GM18498 (cell line): ENCODE results near the gene SNX20.

Source experiments
- ATAC-seq: cut with Tn5 transposase; IDR thresholded peaks from one replicate; pipeline ENCODE4 v1.9.1; 2021; ENCODE audit warnings: mild to moderate bottlenecking, moderate library complexity; ENCODE audit not compliant: unreplicated experiment

SNX20 gene

DNA sequence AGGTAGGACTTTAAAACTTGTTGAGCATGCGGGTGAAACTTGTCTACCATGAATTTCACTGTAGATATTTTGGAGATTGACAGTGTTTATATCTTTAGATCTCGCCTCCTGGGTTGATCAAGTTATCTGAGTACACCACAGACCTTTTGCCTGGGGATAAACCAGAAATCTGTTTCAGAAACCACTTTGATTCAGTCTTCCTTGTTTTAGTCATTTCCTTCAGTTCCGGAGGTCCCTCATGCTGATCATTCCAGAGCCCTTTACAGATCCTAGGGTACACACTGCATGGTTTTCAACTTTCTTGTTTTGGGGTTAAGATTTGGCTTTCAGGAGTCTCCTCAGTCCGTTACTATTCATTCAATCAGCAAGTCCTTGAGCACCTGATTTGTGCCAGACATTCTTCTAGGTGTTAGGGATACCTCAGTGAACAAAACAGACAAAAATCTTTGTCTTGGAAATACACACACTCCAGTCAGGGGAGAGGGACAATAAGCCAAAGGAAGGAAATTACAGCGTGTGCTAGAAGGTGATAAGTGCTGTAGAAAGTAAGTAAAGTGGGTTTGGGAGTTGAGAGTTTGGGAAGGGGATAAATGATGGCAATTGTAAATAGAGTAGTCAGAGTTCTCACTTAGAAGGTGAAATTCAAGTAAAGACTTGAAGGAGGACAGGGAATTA lies 24.5 kb upstream of the SNX20 start:
- no peak for ATAC-seq

DNA sequence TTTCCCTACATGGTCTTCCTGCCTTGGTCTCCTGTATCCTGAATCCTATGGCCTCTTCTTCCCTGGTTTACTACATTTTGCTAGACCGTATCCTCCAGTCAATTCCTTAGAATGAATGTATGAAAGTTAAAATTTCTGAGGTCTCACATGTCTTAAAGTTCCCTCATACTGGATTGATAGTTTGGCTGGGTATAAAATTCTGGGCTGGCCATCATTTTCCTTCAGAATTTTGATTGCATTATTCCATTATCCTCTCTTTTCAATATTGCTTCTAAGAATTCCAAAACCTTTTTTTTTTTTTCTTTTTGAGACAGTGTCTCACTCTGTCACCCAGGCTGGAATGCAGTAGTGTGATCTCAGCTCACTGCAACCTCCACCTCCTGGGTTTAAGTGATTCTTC lies 23.1 kb upstream of the SNX20 start:
- ATAC-seq: no peak

- no peak for ATAC-seq
Measured at GRCh38 chr16:50702725-50703124, 21.6 kb upstream of the SNX20 start.

DNA sequence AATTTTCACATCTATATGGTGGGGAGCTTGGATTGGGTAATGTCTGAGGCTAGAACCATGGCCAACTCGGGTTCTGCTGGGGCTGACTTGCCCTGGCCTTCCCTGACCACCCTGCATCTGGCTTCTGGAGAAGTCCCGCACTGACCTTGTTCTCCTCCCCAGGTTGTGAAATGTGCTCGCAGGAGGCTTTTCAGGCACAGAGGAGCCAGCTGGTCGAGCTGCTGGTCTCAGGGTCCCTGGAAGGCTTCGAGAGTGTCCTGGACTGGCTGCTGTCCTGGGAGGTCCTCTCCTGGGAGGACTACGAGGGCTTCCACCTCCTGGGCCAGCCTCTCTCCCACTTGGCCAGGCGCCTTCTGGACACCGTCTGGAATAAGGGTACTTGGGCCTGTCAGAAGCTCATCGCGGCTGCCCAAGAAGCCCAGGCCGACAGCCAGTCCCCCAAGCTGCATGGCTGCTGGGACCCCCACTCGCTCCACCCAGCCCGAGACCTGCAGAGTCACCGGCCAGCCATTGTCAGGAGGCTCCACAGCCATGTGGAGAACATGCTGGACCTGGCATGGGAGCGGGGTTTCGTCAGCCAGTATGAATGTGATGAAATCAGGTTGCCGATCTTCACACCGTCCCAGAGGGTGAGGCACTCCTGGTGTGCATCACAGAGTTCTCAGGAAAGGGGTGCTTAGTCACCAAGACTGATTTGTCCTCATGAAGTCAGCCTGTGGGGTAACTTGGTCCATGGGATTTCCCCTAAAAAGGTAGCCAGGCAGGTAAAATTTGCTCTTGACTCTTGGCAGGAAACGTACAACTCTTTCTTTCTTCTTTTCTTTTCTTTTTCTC lies 18.4 kb upstream of the SNX20 start:
- no peak for ATAC-seq

- ATAC-seq: peak; percentile 50
Measured at GRCh38 chr16:50697881-50698767, 17.0 kb upstream of the SNX20 start.

GRCh38 chr16:50697421-50697715 lies 16.3 kb upstream of the SNX20 start:
- ATAC-seq: no peak

DNA sequence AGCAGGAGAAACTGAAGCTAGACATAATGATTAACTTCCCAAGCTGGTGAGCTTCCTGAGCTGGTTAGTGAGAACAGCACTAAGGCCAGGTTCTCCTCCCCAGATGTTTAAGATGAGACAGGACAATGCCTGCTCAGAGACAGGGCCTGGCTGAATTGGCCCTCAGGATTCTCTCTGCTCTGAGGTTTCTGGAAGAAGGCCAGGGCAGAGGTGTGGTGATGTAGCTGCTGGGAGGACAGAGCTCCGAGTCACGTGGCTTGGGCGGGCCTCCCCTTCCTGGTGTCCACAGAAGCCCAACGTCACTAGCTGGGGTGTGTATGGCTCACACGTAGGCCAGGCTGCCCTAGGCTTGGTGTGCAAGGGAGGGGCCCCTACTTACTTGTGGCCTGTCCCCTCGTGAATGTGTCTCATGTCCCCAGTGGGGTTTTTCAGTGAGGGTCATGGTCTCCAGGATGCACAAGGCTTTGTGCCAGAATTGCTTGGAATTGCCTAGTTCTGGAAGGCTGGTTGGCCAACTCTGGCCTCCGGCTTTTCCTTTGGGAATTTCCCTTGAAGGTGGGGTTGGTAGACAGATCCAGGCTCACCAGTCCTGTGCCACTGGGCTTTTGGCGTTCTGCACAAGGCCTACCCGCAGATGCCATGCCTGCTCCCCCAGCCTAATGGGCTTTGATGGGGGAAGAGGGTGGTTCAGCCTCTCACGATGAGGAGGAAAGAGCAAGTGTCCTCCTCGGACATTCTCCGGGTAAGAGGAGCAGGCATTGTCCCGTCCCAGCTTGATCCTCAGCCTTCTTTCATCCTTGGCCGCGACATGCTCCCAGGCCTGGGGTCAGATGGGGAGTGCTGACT lies 15.7 kb upstream of the SNX20 start:
- peak; percentile 65 for ATAC-seq

DNA sequence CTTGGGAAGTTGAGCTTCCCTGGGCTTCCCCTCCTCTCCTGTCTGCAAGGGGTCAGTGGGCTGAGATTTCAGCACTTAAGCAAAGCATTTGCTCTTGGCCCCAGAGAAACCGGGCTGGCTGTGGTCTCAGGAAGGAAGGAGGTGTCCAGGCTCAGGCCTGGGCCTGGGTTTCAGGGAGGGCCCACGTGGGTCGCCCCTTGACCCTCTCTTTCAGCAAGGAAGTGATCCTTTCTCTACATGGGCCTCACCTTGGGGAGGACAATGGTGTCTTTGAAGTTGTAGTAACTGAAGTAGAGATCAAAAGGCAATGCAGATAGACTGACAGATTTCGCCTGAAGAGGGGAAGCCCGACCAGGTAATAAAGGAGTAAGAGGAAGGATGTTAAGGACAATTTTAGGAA lies 15.0 kb upstream of the SNX20 start:
- ATAC-seq: peak; percentile 25

- no peak for ATAC-seq
Measured at GRCh38 chr16:50695017-50696000, 14.2 kb upstream of the SNX20 start.

- no peak for ATAC-seq
Measured at GRCh38 chr16:50694206-50694605, 13.1 kb upstream of the SNX20 start.

DNA sequence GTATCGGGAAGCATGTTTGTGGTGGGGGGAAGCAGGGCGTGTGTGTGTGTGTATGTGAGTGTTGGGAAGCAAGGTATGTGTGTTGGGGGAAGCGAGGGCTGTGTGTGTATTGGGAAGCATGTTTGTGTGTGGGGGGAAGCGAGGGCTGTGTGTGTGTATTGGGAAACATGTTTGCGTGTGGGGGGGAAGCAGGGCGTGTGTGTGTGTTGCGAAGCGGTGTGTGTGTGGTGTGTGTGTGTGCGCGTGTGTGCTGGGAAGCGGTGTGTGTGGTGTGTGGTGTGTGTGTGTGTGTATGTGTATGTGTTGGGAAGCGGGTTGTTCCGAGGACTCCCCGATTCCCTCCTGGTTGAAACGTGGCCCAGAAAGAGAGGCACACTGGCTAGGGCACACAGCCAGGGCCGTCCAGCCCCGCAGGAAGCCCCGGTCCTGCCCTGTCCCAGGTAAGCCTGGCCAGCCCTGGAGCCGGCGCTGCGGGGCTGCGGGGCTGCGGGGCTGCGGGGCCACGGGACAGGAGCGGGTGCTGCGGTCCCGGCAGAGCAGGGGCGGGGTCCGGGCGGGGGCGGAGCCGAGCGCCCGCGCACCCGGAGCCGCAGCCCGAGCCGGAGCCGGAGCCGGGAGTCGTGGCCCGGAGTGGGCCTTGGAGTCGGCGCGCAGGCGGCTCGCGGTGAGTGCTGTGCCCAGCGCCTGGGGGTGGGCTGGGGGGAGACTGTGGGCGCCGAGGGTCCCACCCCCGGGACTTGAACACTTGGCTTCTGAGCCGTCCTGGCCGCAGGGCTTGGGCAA lies 12.1 kb upstream of the SNX20 start, which contains the start of gene NOD2:
NOD2 (plus strand) TSS at position 608 of the 783 bp plus-strand sequence. CDS start 5,890 bp downstream, outside the sequence.
- ATAC-seq: no peak

DNA sequence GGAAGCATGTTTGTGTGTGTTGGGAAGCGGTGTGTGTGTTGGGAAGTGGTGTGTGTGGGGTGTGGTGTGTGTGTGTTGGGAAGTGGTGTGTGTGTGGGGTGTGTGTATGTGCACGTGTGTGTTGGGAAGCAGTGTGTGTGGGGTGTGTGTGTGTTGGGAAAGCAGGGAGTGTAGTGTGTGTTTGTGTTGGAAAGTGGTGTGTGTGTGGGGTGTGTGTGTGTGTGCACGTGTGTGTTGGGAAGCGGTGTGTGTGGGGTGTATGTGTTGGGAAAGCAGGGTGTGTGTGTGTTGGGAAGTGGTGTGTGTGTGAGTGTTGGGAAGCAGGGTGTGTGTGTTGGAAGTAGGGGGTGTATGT lies 11.5 kb upstream of the SNX20 start:
- no peak for ATAC-seq

GRCh38 chr16:50690177-50690576 lies 9.1 kb upstream of the SNX20 start:
- ATAC-seq: no peak

GRCh38 chr16:50688867-50689266 lies 7.8 kb upstream of the SNX20 start:
- ATAC-seq: no peak

- no peak for ATAC-seq
Measured at GRCh38 chr16:50688083-50688482, 7.0 kb upstream of the SNX20 start.

DNA sequence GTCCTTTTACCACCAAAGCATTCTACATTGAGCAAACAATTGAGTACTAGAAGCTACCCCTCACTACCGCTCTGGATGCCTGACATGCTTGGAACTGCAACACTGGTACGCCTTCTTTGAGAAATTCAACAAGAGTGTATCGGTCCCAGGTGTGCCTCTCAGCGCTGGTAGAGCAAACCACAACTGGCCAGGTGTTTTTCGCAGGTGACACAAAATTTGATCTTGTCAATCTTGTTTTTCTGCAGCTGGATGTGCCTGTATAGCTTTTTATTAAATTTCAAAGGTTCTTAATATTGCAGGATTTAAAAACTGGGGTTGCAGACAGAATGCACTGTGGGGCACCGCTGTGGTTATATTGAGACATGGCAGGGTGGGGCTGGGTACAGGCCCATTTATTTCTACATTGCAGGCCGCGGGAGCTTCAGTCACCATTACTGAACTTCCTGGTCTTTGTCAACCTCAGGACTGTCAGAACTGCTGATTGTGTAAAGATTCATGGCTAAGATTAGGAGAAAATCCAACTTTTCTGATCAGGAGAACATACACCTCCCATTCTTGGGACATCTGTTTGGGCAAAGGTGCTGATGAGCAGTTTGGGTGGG lies 4.5 kb upstream of the SNX20 start:
- ATAC-seq: no peak

- no peak for ATAC-seq
Measured at GRCh38 chr16:50684823-50685461, 3.8 kb upstream of the SNX20 start.
